CD14-positive monocyte (primary cell): ENCODE data around the gene KIF13A. TPM values are rescaled to one million over a fixed set of nuclear protein-coding genes. Genes with fewer than 3 reads are reported as not detected.

Experiments
- DNase-seq, 3 donors: peaks; one replicate each; pipeline ENCODE4 v3.0.0-alpha.2; 2011 to 2022
- H2AFZ ChIP-seq: 2 replicates; pipeline ENCODE4 v1.6.0; 2012; ENCODE audit warnings: mild to moderate bottlenecking, low read depth, low read length, inconsistent platforms; ENCODE audit not compliant: insufficient read depth, poor library complexity, severe bottlenecking
- H3K27ac ChIP-seq, 2 donors: 1 replicate in 1 of 2; 2 replicates in 1 of 2; pipeline ENCODE4 v1.5.1; 2012 to 2013; ENCODE audit warnings: low read length in 2 of 2, control low read depth in 1 of 2, inconsistent platforms in 1 of 2, low read depth in 1 of 2, mild to moderate bottlenecking in 1 of 2
- H3K27me3 ChIP-seq, 2 donors: one replicate each; pipeline versions ENCODE4 v1.6.0 to v1.6.1; 2011 to 2013; ENCODE audit warnings: low read length in 2 of 2; ENCODE audit not compliant: control insufficient read depth in 2 of 2, insufficient read depth in 2 of 2
- H3K36me3 ChIP-seq, 2 donors: replicated peaks in 1 of 2; 1 replicate in 1 of 2; 2 replicates in 1 of 2; pipeline versions ENCODE4 v1.5.1 to v1.6.1; 2012 to 2013; ENCODE audit warnings: low read length in 2 of 2, control low read depth in 1 of 2, inconsistent platforms in 1 of 2, mild to moderate bottlenecking in 1 of 2; ENCODE audit not compliant: insufficient read depth in 2 of 2, control insufficient read depth in 1 of 2
- H3K4me1 ChIP-seq, 2 donors: 1 replicate in 1 of 2; 2 replicates in 1 of 2; pipeline versions ENCODE4 v1.5.1 to v1.6.1; 2012 to 2013; ENCODE audit warnings: low read length in 2 of 2, control low read depth in 1 of 2, inconsistent platforms in 1 of 2, mild to moderate bottlenecking in 1 of 2, moderate library complexity in 1 of 2; ENCODE audit not compliant: insufficient read depth in 2 of 2, control insufficient read depth in 1 of 2
- H3K4me2 ChIP-seq: replicated peaks from 2 replicates; pipeline ENCODE3; 2012; ENCODE audit warnings: low read length, moderate library complexity, mild to moderate bottlenecking; ENCODE audit not compliant: poor library complexity, severe bottlenecking; ENCODE audit errors: extremely low read depth
- H3K4me3 ChIP-seq, 3 experiments: fragments of 200-600 bp in 1 of 3; sonication (generic) in 1 of 3; replicated peaks in 1 of 3; 1 replicate in 2 of 3; 2 replicates in 1 of 3; pipeline ENCODE4 v1.5.1; 2011 to 2013; ENCODE audit warnings: low read length in 3 of 3, mild to moderate bottlenecking in 3 of 3, control low read depth in 2 of 3, low read depth in 2 of 3, inconsistent platforms in 1 of 3, moderate library complexity in 1 of 3
- H3K79me2 ChIP-seq: 2 replicates; pipeline ENCODE4 v1.6.0; 2012; ENCODE audit warnings: mild to moderate bottlenecking, control low read depth, inconsistent platforms, low read length, moderate library complexity; ENCODE audit not compliant: insufficient read depth
- H3K9ac ChIP-seq: 2 replicates; pipeline ENCODE4 v1.6.0; 2017; ENCODE audit warnings: low read length, mild to moderate bottlenecking; ENCODE audit not compliant: insufficient read depth, poor library complexity, severe bottlenecking
- H3K9me3 ChIP-seq, 2 donors: replicated peaks in 1 of 2; 1 replicate in 1 of 2; 2 replicates in 1 of 2; pipeline versions ENCODE4 v1.5.1 to v1.6.1; 2012 to 2013; ENCODE audit warnings: low read length in 2 of 2, control low read depth in 1 of 2; ENCODE audit not compliant: control insufficient read depth in 1 of 2, insufficient read depth in 1 of 2
- H4K20me1 ChIP-seq: 2 replicates; pipeline ENCODE4 v1.6.0; 2012; ENCODE audit warnings: mild to moderate bottlenecking, low read length, control low read depth, moderate library complexity; ENCODE audit not compliant: insufficient read depth
- H3K27ac Mint-ChIP-seq, 7 donors: one replicate each; pipeline ENCODE4 v1.8.0; 2020; ENCODE audit warnings: mild to moderate bottlenecking in 7 of 7, mixed read lengths in 7 of 7, moderate library complexity in 6 of 7, inconsistent platforms in 2 of 7
- H3K27me3 Mint-ChIP-seq, 3 donors: one replicate each; pipeline ENCODE4 v1.8.0; 2021 to 2022; ENCODE audit warnings: low read depth in 3 of 3, mild to moderate bottlenecking in 3 of 3, mixed read lengths in 3 of 3, moderate library complexity in 3 of 3, inconsistent platforms in 1 of 3
- H3K36me3 Mint-ChIP-seq, 2 donors: one replicate each; pipeline ENCODE4 v1.8.0; 2020; ENCODE audit warnings: mixed read lengths in 2 of 2, inconsistent platforms in 1 of 2, mild to moderate bottlenecking in 1 of 2
- H3K4me1 Mint-ChIP-seq: one replicate; pipeline ENCODE4 v1.8.0; 2020; ENCODE audit warnings: mild to moderate bottlenecking, mixed read lengths
- H3K4me3 Mint-ChIP-seq, 2 donors: one replicate each; pipeline ENCODE4 v1.8.0; 2020; ENCODE audit warnings: mild to moderate bottlenecking in 2 of 2, mixed read lengths in 2 of 2, moderate library complexity in 1 of 2
- H3K9me3 Mint-ChIP-seq, 7 donors: one replicate each; pipeline ENCODE4 v1.8.0; 2020 to 2022; ENCODE audit warnings: mixed read lengths in 7 of 7, mild to moderate bottlenecking in 6 of 7, moderate library complexity in 6 of 7, inconsistent platforms in 2 of 7
- WGBS: methylation state at CpG from one replicate; pipeline ENCODE4 v1.1.5; 2013; ENCODE audit warnings: missing lambda C conversion rate; ENCODE audit not compliant: insufficient coverage; 5-methylcytosine and 5-hydroxymethylcytosine counted together
- intact Hi-C, 2 donors: fragments of 100-400 bp; cut with micrococcal nuclease; formaldehyde crosslinking; loops; one replicate each; pipeline versions ENCODE4 v1.15.0 to v1.15.1; 2023
- polyA plus RNA-seq, 3 donors: library from polyadenylated mRNA; depleted of rRNA in 1 of 3; unstranded in 2 of 3; stranded (reverse) in 1 of 3; fragments of 300-500 nt in 2 of 3; fragments of >200 nt in 1 of 3; fragmentation: Illumina TruSeq in 2 of 3; gene quantifications; 1 replicate in 2 of 3; 2 replicates in 1 of 3; pipeline ENCODE4 v1.2.3, GENCODE V29; 2012 to 2021
- TF ChIP-seq, protein P1 (sequence below): fragments of 200-600 bp; IDR thresholded peaks from one replicate; pipeline ENCODE4 v1.8.0; 2022; ENCODE audit warnings: antibody characterized with exemption, mild to moderate bottlenecking

Gene KIF13A
- polyA plus RNA-seq, 3 donors = 2.9 to 28.4 (median 6.0) TPM

DNA sequence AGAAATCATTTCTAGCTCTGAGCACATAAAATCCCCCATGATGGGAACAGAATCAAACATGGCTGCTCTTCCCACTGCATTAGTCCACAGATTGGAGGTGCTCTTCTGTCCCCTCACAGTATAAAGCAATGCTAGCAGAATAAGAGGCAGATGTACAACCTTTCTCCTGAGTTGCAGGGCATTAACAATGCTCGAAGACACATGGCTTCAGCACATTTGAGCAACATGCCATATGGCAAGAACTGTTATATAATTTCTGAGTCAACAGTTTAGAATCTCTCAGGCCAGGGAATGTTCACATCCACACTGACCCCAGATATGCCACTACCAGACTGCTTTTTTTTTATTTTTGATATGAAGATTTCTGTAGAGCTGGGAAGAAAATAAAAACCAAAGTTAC lies 119.6 kb downstream of the KIF13A start:
- peaks cover 2 to 38% of the 10 kb centered on the region in 2 donors for H3K36me3 ChIP-seq
- TF ChIP-seq, protein P1, sequence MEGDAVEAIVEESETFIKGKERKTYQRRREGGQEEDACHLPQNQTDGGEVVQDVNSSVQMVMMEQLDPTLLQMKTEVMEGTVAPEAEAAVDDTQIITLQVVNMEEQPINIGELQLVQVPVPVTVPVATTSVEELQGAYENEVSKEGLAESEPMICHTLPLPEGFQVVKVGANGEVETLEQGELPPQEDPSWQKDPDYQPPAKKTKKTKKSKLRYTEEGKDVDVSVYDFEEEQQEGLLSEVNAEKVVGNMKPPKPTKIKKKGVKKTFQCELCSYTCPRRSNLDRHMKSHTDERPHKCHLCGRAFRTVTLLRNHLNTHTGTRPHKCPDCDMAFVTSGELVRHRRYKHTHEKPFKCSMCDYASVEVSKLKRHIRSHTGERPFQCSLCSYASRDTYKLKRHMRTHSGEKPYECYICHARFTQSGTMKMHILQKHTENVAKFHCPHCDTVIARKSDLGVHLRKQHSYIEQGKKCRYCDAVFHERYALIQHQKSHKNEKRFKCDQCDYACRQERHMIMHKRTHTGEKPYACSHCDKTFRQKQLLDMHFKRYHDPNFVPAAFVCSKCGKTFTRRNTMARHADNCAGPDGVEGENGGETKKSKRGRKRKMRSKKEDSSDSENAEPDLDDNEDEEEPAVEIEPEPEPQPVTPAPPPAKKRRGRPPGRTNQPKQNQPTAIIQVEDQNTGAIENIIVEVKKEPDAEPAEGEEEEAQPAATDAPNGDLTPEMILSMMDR = no peak
- H3K36me3 Mint-ChIP-seq = peaks cover 28 to 44% of the 10 kb centered on the region in 2 donors
- H2AFZ ChIP-seq = no peak overlapping the region
- WGBS = no CpG with 5 or more reads among the region's 1 CpG
- H3K9ac ChIP-seq = no peak overlapping the region
- H3K27me3 ChIP-seq = no peaks in the 10 kb centered on the region
- H3K27ac Mint-ChIP-seq = no peak overlapping the region
- peaks cover 7 to 12% of the 10 kb centered on the region in 2 donors for H3K4me1 ChIP-seq
- no peaks in the 10 kb centered on the region for H3K9me3 ChIP-seq
- peaks cover 11% of the 10 kb centered on the region for H4K20me1 ChIP-seq
- H3K79me2 ChIP-seq = no peaks in the 10 kb centered on the region
- H3K4me1 Mint-ChIP-seq = peaks cover 11% of the 10 kb centered on the region
- no peak overlapping the region for H3K4me2 ChIP-seq
- DNase-seq = no peak
- no peaks in the 10 kb centered on the region for H3K9me3 Mint-ChIP-seq
- H3K27ac ChIP-seq = no peak overlapping the region
- intact Hi-C loops = no loop called here
- H3K4me3 ChIP-seq = no peak overlapping the region
- H3K27me3 Mint-ChIP-seq = no peaks in the 10 kb centered on the region
- H3K4me3 Mint-ChIP-seq = no peak overlapping the region

DNA sequence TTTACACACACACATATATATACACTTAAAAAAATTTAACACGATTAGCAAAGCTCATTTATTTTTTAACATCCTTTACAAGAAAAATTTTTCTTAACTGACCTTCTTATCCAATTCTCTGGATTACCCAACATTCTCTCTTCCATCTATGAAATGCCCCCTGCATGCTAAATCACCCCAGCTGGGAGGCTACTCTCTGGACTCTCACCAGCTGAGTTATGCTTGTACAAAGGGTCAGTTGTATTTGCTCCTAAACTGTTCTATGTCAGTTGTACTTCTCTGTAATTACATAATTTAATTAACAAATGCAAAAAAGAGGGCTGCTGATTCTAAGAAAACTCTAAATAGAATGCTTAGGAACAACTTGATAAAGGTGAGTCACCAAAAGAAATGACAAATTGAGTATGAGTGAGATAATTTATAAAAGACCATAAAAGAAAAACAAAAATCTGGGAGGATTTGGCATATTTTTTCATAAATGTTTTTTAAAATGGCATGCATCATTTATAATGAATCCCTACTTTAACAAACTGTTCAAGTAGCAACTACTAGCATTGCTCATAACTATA lies 120.5 kb downstream of the KIF13A start:
- Mint-ChIP-seq H3K9me3 (no peaks in the 10 kb centered on the region), H3K36me3 (peaks cover 25 to 39% of the 10 kb centered on the region in 2 donors), H3K27ac (no peak overlapping the region), H3K4me3 (no peak overlapping the region), H3K4me1 (peaks cover 11% of the 10 kb centered on the region), H3K27me3 (no peaks in the 10 kb centered on the region)
- intact Hi-C loops = no loop called here
- no peaks in the 10 kb centered on the region for H3K79me2 ChIP-seq
- no peak overlapping the region for H3K4me3 ChIP-seq
- no peak overlapping the region for H3K27ac ChIP-seq
- H3K9me3 ChIP-seq = no peaks in the 10 kb centered on the region
- H3K9ac ChIP-seq = no peak overlapping the region
- no CpG with 5 or more reads among the region's 1 CpG for WGBS
- peaks cover 2 to 31% of the 10 kb centered on the region in 2 donors for H3K36me3 ChIP-seq
- H3K27me3 ChIP-seq = no peaks in the 10 kb centered on the region
- H2AFZ ChIP-seq = no peak overlapping the region
- H3K4me1 ChIP-seq = peaks cover 7 to 12% of the 10 kb centered on the region in 2 donors
- H3K4me2 ChIP-seq = no peak overlapping the region
- DNase-seq = no peak
- TF ChIP-seq, protein P1 = no peak
- H4K20me1 ChIP-seq = peaks cover 11% of the 10 kb centered on the region
